GM19025 (cell line): ENCODE data around the gene FAM131A.

Experiments
- ATAC-seq: cut with Tn5 transposase; IDR thresholded peaks from one replicate; pipeline ENCODE4 v1.9.1; 2021; ENCODE audit warnings: mild to moderate bottlenecking, low read depth, moderate library complexity; ENCODE audit not compliant: unreplicated experiment

FAM131A gene

DNA sequence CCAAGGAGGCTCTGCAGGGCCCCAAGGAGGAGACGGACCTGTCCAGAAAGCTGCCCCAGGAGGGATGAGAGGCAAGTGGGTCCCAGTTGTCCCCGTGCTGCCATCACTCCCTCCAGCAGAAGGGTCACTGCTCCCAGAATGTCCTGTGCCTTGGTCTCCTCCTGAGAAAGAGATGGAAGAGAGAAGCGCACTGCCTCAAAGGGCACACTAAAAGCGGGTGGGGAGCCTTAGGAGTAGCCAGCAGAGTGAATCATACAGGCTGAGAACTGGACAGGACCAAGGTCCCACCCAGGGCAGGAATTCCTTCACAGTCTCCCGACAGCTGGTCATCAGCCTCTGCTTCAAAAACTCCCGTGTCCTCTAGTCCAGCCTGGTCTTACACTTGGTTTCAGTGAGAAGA is 36.0 kb downstream of the FAM131A start:
- no peak for ATAC-seq

DNA sequence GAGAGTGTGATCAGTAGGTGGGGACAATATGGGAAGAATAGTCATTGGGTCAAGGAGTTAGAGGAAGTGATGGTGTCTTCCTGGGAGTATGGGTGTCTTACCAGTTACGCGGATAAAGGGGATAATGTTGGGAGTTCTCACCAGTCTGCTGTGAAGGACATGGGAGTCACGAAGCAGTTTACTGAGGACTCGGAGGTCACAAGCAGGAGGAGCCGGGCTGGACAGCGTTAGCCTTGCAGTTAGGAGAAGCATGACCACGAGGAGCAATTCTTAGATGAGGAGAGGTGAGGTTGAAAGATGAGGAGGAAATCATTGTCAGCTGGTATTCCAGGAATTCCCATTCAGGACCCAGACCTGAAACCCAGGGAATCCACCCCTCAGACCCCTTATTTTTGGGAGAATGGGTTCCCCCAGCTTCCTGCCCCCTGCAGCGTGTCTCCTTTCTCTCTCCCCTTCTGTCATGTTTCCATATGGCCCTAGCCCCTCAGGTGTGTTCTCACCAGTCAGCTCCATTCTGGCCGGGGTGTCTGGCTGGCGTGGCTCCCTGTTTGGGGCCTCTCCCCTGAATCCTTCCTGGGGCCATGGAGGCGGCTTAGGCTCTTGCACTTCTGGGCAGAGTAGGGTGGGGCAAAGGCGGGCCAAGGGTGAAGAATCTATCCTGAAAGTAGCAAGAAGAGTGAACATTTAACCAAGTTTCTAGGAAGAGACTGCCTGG is 38.5 kb downstream of the FAM131A start:
- no peak for ATAC-seq

DNA sequence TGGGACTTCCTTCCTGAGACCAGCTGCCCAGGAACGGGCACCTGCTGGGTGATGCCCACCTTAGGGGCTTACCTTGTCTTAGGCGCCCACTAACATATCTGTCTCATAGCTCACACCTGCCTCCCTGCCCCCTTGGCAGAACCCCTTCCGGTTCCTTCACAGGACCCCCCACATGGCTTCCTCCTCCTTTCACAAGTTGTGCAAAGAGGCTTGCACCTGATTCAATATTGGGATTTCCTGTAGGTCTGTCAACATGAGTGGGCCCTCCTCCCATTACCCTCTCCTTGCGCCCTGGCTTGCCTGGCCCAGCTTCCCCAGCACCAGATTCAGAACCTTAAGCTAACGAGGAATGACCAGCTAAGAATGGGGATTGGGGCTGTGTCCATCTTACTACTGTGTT is 40.0 kb downstream of the FAM131A start:
- no peak for ATAC-seq

DNA sequence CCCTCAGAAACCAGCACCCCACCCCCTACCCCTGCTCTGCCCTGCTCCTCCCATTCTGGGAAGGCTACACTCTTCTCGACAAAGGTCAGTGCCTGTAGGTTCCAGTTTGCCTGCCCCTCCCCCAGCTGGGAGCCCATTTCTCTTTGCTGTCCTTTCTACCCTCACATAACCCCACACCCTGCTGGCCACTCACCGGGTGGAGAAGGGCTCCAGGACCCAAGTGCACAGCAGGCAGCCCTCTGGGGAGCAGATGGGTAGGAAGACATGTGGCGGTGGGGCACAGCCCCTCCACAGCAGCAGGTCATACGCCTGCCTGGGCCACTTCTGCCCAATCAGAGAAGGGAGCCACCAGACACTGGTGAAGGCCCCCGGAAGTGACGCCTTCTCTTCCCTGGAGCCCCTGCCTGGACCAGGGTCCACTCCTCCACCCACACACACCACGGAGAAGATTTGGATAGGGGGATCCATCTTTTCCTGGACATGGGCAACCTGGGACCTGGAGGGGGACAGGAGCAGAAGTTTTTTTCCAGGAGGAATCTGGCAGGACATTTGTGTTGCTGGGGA is 40.6 kb downstream of the FAM131A start, which contains the start of gene THPO:
Gene THPO, minus strand, starts transcription at position 326 of the 564 bp plus-strand sequence. CDS start 1,948 bp downstream, outside the sequence.
- ATAC-seq = no peak

DNA sequence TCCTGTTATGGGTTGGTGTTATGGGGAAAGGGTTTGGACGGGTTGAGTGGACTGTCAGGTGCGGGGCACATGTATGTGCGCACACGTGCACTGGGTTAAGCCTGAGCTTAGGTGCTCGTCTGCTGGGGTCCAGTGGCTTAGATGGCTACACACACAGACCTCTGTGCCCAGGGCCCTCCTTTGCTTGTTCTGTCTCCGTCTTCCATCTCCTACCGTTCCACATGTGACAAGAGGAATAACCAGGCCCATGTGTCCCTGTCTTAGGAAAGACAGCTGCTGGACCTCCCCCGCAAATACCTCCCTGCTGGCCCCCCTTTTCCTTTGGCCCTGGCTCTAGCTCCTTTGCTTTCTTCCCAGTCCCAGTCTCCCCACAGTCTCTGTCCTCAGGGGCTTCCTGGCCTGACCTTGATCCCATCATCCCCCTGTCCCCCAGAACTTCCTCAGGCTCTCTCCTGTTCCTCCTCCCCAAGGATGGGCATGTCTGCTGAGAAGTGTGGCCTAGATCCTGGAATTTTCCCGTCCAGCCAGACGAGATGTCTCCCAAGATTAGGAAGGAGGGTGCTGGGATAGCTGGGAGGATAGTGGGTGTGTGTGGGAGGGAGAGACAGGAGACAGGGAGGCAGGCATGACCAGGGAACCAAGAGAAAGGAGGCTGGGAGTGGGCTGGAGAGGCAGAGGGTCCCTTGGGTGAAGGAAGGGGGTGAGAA is 41.4 kb downstream of the FAM131A start:
- ATAC-seq = no peak

DNA sequence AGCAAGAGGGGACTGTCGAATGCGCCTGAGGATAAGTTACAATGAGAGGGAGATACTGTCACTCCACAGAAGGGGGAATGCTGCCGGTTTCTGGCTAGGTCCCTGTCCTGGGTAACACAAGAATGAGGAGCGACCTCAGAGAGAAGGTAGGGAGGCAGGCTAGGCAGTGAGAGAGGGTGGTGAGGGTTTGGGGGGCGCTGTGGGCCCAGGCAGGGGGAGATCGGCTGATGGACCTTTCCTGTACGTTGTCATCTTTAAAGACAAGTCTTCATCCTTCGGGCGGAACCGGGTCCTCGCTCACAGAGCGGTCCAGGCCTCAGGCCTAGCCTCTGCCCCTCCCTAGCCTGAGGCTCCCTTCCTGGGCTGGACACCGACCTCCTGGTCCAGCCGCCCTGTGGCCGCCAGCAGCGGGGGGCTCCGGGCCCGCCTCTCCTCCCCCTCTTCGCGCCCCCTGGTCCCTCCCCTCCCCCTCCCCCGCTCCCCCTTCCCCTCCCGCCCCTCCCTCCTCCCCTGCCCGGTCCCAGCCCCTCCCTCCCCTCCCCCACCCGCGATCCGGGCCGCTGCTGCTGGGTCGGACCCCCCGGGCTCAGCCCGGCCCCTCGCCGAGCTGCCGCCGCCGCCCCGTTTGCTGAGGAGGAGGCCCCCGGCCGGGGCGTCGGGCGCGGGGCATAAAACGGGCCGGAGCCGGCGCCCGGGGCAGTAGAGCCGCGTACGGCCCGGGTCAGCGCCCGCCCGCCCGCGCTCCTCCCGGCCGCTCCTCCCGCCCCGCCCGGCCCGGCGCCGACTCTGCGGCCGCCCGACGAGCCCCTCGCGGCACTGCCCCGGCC is 42.2 kb downstream of the FAM131A start, which contains the start of gene CHRD:
Gene CHRD, plus strand, starts transcription at position 697 of the 827 bp plus-strand sequence. CDS start 265 bp downstream, outside the sequence.
- ATAC-seq = no peak

DNA sequence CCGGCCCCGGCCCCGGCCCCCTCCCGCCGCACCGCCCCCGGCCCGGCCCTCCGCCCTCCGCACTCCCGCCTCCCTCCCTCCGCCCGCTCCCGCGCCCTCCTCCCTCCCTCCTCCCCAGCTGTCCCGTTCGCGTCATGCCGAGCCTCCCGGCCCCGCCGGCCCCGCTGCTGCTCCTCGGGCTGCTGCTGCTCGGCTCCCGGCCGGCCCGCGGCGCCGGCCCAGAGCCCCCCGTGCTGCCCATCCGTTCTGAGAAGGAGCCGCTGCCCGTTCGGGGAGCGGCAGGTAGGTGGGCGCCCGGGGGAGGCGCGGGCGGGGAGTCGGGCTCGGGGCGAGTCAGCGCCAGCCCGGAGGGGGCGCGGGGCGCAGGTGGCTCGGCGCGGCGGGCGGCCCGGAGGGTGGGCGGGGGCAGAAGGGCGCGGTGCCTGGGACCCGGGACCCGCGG is 42.8 kb downstream of the FAM131A start:
- no peak for ATAC-seq

DNA sequence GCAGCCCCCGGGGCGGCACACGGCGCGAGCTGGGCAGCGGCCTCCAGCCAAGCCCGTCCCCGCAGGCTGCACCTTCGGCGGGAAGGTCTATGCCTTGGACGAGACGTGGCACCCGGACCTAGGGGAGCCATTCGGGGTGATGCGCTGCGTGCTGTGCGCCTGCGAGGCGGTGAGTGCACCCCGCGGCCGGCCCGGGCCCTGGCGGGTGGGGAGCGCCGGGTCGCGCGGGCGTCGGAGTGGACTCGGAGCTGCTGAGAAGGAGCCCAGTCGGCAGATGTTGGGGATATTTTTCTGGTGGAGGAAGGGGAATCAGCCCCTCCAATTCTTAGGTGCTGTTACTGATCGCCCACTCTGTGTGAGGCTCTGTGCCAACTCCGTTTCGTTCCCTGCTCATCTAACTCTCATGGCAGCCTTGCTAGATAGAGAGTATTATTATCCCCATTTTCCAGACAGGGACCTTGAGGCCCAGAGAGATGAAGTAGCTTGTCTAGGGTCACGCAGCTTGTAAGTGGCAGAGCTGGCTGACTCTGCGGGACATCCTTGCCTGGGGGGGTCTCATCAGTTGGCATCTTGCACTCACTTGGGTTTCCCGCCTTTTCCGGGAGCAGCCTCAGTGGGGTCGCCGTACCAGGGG is 43.3 kb downstream of the FAM131A start:
- no peak for ATAC-seq

DNA sequence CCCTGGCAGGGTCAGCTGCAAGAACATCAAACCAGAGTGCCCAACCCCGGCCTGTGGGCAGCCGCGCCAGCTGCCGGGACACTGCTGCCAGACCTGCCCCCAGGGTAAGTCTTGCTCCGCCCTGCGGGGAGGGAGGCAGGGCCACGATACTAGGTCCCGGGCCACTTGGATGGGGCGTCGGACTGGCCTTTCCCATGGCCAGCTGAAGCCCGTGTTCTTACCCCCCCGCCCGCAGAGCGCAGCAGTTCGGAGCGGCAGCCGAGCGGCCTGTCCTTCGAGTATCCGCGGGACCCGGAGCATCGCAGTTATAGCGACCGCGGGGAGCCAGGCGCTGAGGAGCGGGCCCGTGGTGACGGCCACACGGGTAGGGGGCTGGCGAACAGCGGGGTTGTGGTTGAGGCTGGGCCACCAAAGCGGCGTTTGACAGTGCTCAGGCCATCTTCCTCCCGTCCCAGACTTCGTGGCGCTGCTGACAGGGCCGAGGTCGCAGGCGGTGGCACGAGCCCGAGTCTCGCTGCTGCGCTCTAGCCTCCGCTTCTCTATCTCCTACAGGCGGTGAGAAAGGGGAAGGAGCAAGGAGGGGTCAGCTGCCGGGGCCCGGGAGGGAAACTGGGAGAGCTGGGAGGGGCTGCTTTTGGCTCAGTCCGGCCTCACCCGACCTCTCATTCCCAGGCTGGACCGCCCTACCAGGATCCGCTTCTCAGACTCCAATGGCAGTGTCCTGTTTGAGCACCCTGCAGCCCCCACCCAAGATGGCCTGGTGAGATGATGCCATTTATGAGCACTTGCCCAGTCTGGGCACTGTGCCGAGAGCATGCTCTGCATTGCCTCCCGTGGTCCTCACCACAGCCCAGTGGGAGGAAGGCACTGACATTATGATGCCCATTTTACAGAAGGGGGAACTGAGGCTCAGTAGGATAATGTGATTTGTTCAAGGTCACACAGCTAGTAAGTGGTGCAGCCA is 44.1 kb downstream of the FAM131A start:
- ATAC-seq = no peak

DNA sequence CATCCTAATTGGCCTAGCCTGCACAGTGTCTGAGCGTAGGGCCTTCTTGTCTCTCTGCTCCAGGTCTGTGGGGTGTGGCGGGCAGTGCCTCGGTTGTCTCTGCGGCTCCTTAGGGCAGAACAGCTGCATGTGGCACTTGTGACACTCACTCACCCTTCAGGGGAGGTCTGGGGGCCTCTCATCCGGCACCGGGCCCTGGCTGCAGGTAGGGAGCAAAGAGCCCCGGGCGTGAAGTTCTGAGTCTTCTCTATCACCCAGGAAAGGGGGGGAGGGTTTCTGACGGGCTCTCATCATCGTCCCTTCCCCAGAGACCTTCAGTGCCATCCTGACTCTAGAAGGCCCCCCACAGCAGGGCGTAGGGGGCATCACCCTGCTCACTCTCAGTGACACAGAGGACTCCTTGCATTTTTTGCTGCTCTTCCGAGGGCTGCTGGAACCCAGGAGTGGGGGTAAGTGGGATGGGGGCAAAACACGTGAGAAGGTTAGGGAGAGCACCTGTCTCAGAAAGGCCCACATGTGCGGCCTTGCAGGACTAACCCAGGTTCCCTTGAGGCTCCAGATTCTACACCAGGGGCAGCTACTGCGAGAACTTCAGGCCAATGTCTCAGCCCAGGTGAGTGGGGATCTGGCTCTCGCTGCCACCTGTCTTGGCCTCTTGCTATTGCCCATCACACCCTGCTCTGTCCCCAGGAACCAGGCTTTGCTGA is 45.1 kb downstream of the FAM131A start:
- no peak for ATAC-seq

DNA sequence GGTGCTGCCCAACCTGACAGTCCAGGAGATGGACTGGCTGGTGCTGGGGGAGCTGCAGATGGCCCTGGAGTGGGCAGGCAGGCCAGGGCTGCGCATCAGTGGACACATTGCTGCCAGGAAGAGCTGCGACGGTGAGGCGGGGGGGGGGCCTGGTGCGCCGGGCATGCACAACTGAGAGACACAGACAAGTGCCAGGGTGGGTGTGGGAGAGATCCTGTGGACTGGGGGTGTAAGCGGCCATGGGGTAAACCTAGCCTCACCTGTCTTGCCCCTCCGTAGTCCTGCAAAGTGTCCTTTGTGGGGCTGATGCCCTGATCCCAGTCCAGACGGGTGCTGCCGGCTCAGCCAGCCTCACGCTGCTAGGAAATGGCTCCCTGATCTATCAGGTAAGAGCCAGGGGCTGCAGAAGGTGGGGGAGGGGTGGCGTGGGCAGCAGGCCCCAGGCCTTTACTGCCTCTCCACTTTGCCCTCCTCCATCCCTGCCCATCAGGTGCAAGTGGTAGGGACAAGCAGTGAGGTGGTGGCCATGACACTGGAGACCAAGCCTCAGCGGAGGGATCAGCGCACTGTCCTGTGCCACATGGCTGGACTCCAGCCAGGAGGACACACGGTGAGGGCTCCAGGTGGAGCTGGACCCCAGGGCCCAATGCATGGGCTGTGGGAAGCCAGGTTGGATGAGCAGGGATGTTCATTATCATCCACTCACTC is 45.8 kb downstream of the FAM131A start:
- ATAC-seq = no peak

DNA sequence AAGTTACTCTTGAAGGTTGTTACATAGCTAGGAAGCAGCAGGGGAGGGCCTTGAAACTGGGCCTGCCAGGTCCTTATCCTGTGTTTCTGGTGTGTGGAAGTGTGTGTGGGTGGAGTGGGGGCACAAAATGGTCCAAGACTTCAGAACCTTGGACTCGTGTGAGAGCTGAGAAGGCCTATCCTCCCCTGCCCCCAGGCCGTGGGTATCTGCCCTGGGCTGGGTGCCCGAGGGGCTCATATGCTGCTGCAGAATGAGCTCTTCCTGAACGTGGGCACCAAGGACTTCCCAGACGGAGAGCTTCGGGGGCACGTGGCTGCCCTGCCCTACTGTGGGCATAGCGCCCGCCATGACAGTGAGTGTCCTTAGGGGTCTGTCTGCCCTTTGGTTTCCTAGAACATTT is 46.9 kb downstream of the FAM131A start:
- ATAC-seq = no peak

DNA sequence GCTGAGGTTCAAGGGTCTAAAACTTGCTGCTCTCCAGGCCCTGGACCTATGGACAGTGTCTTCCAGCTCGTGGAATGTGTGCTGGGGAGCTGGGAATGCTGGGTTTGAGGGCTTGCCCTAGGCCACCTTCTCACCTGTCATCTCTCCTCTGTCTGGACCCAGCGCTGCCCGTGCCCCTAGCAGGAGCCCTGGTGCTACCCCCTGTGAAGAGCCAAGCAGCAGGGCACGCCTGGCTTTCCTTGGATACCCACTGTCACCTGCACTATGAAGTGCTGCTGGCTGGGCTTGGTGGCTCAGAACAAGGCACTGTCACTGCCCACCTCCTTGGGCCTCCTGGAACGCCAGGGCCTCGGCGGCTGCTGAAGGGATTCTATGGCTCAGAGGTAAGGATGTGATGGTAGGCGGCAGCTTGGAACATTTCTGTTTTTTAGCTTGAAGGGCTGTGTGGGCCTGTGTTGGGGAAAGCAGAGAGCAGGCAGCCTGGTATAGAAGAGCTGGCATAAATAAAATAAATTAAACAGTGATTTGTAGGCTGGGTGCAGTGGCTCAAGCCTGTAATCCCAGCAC is 47.5 kb downstream of the FAM131A start:
- no peak for ATAC-seq

DNA sequence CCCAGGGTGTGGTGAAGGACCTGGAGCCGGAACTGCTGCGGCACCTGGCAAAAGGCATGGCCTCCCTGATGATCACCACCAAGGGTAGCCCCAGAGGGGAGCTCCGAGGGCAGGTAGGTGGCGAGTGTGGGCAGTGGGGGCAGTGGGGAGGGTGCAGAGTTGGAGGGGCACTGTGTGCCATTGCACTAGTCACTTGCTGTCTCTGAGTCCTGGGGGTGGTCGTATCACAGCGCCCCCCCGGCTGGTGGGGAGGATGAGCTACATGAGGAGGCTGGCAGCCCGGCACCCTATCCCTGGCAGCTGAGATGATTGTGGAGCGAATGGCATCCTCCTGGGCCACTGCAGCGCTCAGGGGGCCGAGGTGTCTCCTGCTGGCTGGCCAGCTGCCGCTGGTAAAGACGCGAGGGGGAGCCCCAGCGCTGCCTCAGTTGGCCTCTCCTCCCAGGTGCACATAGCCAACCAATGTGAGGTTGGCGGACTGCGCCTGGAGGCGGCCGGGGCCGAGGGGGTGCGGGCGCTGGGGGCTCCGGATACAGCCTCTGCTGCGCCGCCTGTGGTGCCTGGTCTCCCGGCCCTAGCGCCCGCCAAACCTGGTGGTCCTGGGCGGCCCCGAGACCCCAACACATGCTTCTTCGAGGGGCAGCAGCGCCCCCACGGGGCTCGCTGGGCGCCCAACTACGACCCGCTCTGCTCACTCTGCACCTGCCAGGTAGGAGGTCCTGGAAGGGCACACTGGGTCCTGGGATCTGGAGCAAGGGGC is 48.8 kb downstream of the FAM131A start:
- no peak for ATAC-seq

DNA sequence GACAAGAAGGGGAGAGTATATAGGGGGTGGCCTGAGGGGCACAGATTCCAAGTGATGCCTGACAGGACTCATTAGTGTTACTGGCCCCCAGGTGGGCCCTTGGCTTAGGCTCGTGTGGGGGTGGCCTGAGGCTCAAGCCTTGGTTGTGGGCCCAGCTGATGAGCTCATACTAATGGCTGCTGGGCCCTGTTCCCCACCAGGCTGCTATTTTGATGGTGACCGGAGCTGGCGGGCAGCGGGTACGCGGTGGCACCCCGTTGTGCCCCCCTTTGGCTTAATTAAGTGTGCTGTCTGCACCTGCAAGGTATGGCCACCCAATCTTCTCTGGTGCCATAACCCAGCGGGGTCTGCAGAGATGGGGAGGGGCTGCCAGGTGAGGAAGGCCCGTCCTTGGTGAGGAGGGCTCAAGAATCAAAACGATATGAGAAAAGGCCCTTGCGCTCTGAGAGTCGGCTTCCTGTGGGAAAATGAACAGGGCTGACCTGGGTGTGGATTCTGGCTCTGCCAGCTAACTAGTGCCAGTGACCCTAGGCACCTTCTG is 49.8 kb downstream of the FAM131A start:
- ATAC-seq = no peak

DNA sequence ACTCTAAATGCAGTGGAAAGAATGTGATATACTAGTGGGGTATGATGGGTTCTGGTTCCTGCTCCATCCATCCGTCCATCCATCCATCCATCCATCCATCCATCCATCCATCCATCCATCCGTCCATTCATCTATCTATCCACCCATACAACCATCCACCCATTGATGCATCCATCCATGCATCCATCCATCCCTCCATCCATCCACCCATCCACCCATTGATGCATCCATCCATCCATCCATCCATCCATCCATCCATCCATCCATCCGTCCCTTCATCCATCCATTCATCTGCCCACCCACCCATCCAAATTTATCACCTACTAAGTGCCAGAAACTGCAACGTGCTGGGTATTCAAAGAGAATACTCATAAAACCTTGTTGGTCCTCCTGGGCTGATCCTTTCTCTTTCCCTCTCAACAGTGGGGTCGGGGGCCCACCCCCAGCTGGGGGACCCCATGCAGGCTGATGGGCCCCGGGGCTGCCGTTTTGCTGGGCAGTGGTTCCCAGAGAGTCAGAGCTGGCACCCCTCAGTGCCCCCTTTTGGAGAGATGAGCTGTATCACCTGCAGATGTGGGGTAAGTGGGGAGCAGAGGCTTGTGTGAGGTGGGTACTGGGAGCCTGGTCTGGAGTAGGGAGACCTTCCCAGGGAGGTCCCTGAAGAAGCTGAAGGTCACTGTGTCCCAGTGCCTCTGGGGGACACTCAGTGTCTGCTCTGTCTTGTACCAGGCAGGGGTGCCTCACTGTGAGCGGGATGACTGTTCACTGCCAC is 51.0 kb downstream of the FAM131A start:
- ATAC-seq = no peak
